H1 (cell line): ENCODE data around the gene FBN3. TPM values are rescaled to one million over a fixed set of nuclear protein-coding genes. Genes with fewer than 3 reads are reported as not detected.

Source experiments
- CTCF ChIA-PET: fragments of 300-600 bp; sonication (Branson Sonifier 250); formaldehyde crosslinking; loops from one replicate; lab custom pipeline; 2021; ENCODE audit not compliant: partially characterized antibody; lab: Charles Lee
- POLR2A ChIA-PET: fragments of 300-600 bp; sonication (Branson Sonifier 250); formaldehyde crosslinking; loops from one replicate; lab custom pipeline; 2021; ENCODE audit warnings: inconsistent platforms; ENCODE audit not compliant: partially characterized antibody; lab: Charles Lee
- DNase-seq, 2 experiments: peaks; one replicate each; pipeline versions ENCODE4 v3.0.0 to v3.0.0-alpha.2; 2010 to 2022; ENCODE audit warnings: low spot score in 2 of 2, low read depth in 1 of 2, mixed read lengths in 1 of 2
- FAIRE-seq: peaks from 2 replicates; lab custom pipeline; 2011; peaks lifted over from hg19 to GRCh38; lab: Jason Lieb, UNC
- H2AFZ ChIP-seq: 2 replicates; pipeline ENCODE4 v1.8.1; 2012; ENCODE audit warnings: low read length, inconsistent platforms
- H2AK5ac ChIP-seq: 2 replicates; pipeline ENCODE4 v1.6.1; 2013; ENCODE audit warnings: low read depth, low read length
- H2BK120ac ChIP-seq: replicated peaks from 2 replicates; pipeline ENCODE3; 2013; ENCODE audit warnings: low read depth, low read length, inconsistent platforms
- H2BK12ac ChIP-seq: 2 replicates; pipeline ENCODE4 v1.6.1; 2013; ENCODE audit warnings: low read depth, low read length
- H2BK15ac ChIP-seq: 2 replicates; pipeline ENCODE4 v1.6.1; 2013; ENCODE audit warnings: low read length
- H2BK20ac ChIP-seq: 2 replicates; pipeline ENCODE4 v1.6.1; 2013; ENCODE audit warnings: low read length
- H2BK5ac ChIP-seq: 2 replicates; pipeline ENCODE4 v1.6.1; 2013; ENCODE audit warnings: low read depth, low read length
- H3K14ac ChIP-seq: 2 replicates; pipeline ENCODE4 v1.6.1; 2013; ENCODE audit warnings: inconsistent platforms; ENCODE audit not compliant: insufficient read length
- H3K18ac ChIP-seq: 2 replicates; pipeline ENCODE4 v1.6.1; 2013; ENCODE audit warnings: low read length; ENCODE audit errors: extremely low read depth
- H3K23ac ChIP-seq: 2 replicates; pipeline ENCODE4 v1.6.1; 2013; ENCODE audit warnings: inconsistent platforms; ENCODE audit not compliant: insufficient read length
- H3K23me2 ChIP-seq: 2 replicates; pipeline ENCODE4 v1.6.1; 2013; ENCODE audit warnings: low read depth, low read length
- H3K27ac ChIP-seq: 2 replicates; pipeline ENCODE4 v1.6.1; 2011; ENCODE audit warnings: low read depth, low read length, inconsistent platforms
- H3K27me3 ChIP-seq, 4 experiments: replicated peaks in 1 of 4; 1 replicate in 1 of 4; 2 replicates in 3 of 4; pipeline versions ENCODE4 v1.6.1 to v1.8.1; 2011 to 2013; ENCODE audit warnings: low read length in 3 of 4, mild to moderate bottlenecking in 3 of 4, inconsistent platforms in 2 of 4, mixed read lengths in 2 of 4, moderate library complexity in 1 of 4; ENCODE audit not compliant: control insufficient read depth in 3 of 4, insufficient read depth in 3 of 4; ENCODE audit errors: extremely low read depth in 1 of 4
- H3K36me3 ChIP-seq, 4 experiments: 2 replicates each; pipeline versions ENCODE4 v1.6.1 to v1.8.1; 2011 to 2013; ENCODE audit warnings: mild to moderate bottlenecking in 4 of 4, low read length in 3 of 4, moderate library complexity in 2 of 4, control low read depth in 1 of 4, inconsistent platforms in 1 of 4; ENCODE audit not compliant: insufficient read depth in 4 of 4, control insufficient read depth in 2 of 4
- H3K4ac ChIP-seq: replicated peaks from 2 replicates; pipeline ENCODE3; 2013; ENCODE audit warnings: low read length, low read depth, mixed read lengths, inconsistent platforms; ENCODE audit not compliant: insufficient read length
- H3K4me1 ChIP-seq, 4 experiments: replicated peaks in 1 of 4; 1 replicate in 1 of 4; 2 replicates in 3 of 4; pipeline versions ENCODE4 v1.6.1 to v1.8.1; 2011 to 2013; ENCODE audit warnings: low read length in 3 of 4, inconsistent platforms in 2 of 4, mixed read lengths in 1 of 4; ENCODE audit not compliant: insufficient read depth in 4 of 4, control insufficient read depth in 3 of 4
- H3K4me2 ChIP-seq, 2 experiments: 2 replicates each; pipeline versions ENCODE4 v1.6.1 to v1.8.1; 2011 to 2013; ENCODE audit warnings: low read depth in 2 of 2, low read length in 2 of 2, control low read depth in 1 of 2, inconsistent platforms in 1 of 2, mild to moderate bottlenecking in 1 of 2; ENCODE audit not compliant: insufficient read depth in 1 of 2
- H3K4me3 ChIP-seq, 4 experiments: fragments of 200-600, 300-600 bp in 1 of 4; sonication (generic), shearing (Covaris generic), sonication (Bioruptor Twin) in 1 of 4; 2 replicates each; pipeline versions ENCODE4 v1.5.1 to v1.8.1; 2011 to 2016; ENCODE audit warnings: low read length in 4 of 4, low read depth in 3 of 4, control low read depth in 2 of 4, inconsistent platforms in 2 of 4, mild to moderate bottlenecking in 2 of 4, mixed read lengths in 1 of 4, moderate library complexity in 1 of 4; ENCODE audit not compliant: insufficient read depth in 2 of 4; ENCODE audit errors: extremely low read depth in 1 of 4
- H3K56ac ChIP-seq: replicated peaks from 2 replicates; pipeline ENCODE3; 2013; ENCODE audit warnings: low read depth, mild to moderate bottlenecking, mixed read lengths, low read length, inconsistent platforms; ENCODE audit not compliant: insufficient read length
- H3K79me1 ChIP-seq: 2 replicates; pipeline ENCODE4 v1.6.1; 2013; ENCODE audit warnings: low read depth, low read length, control low read depth
- H3K79me2 ChIP-seq, 2 experiments: 2 replicates each; pipeline versions ENCODE4 v1.6.1 to v1.8.1; 2012 to 2013; ENCODE audit warnings: low read length in 2 of 2, mild to moderate bottlenecking in 2 of 2, inconsistent platforms in 1 of 2; ENCODE audit not compliant: insufficient read depth in 2 of 2, control insufficient read depth in 1 of 2
- H3K9ac ChIP-seq, 4 experiments: replicated peaks in 1 of 4; 1 replicate in 1 of 4; 2 replicates in 3 of 4; pipeline versions ENCODE4 v1.6.1 to v1.8.1; 2011 to 2013; ENCODE audit warnings: low read depth in 3 of 4, low read length in 3 of 4, control low read depth in 2 of 4, mild to moderate bottlenecking in 2 of 4, moderate library complexity in 2 of 4, inconsistent platforms in 1 of 4; ENCODE audit errors: extremely low read depth in 1 of 4
- H3K9me3 ChIP-seq, 2 experiments: 2 replicates each; pipeline versions ENCODE4 v1.6.1 to v1.8.1; 2012 to 2013; ENCODE audit warnings: mild to moderate bottlenecking in 2 of 2, moderate library complexity in 2 of 2, control low read depth in 1 of 2, inconsistent platforms in 1 of 2, low read depth in 1 of 2, low read length in 1 of 2, mixed read lengths in 1 of 2; ENCODE audit not compliant: insufficient read depth in 2 of 2
- H4K20me1 ChIP-seq, 2 experiments: replicated peaks in 1 of 2; 2 replicates each; pipeline versions ENCODE3 to v1.8.1; 2011 to 2013; ENCODE audit warnings: inconsistent platforms in 2 of 2, low read length in 2 of 2, mild to moderate bottlenecking in 1 of 2; ENCODE audit not compliant: insufficient read depth in 2 of 2, control insufficient read depth in 1 of 2
- H4K5ac ChIP-seq: 2 replicates; pipeline ENCODE4 v1.6.1; 2013; ENCODE audit warnings: low read length, low read depth, mixed read lengths, inconsistent platforms; ENCODE audit not compliant: insufficient read length
- H4K8ac ChIP-seq: 2 replicates; pipeline ENCODE4 v1.8.0; 2013; ENCODE audit warnings: mild to moderate bottlenecking, moderate library complexity, low read length, inconsistent platforms; ENCODE audit not compliant: insufficient read depth; ENCODE audit errors: extremely low read depth
- H4K91ac ChIP-seq: replicated peaks from 2 replicates; pipeline ENCODE3; 2013; ENCODE audit warnings: low read length, mixed read lengths, inconsistent platforms; ENCODE audit not compliant: insufficient read length
- BACH1 ChIP-seq: IDR thresholded peaks from 2 replicates; pipeline ENCODE4 v1.6.1; 2012; ENCODE audit warnings: low read length, improper control_type of control experiment
- CEBPB ChIP-seq: IDR thresholded peaks from 2 replicates; pipeline ENCODE4 v1.6.1; 2012; ENCODE audit warnings: low read depth, low read length
- CREB1 ChIP-seq: IDR thresholded peaks from 2 replicates; pipeline ENCODE4 v1.6.1; 2012; ENCODE audit warnings: inconsistent platforms
- FOSL1 ChIP-seq: IDR thresholded peaks from 2 replicates; pipeline ENCODE4 v1.6.1; 2011; ENCODE audit warnings: mild to moderate bottlenecking, low read depth, low read length, moderate library complexity; ENCODE audit not compliant: insufficient read depth
- POLR2A ChIP-seq, 2 experiments: IDR thresholded peaks; 1 replicate in 1 of 2; 2 replicates in 1 of 2; pipeline ENCODE4 v1.6.1; 2011; ENCODE audit warnings: low read depth in 2 of 2, low read length in 2 of 2, mild to moderate bottlenecking in 2 of 2; ENCODE audit errors: control extremely low read depth in 1 of 2
- YY1 ChIP-seq: IDR thresholded peaks from 2 replicates; pipeline ENCODE4 v1.6.1; 2011; ENCODE audit warnings: low read depth, mild to moderate bottlenecking, low read length
- WGBS, 2 experiments: shearing (Covaris generic) in 1 of 2; methylation state at CpG; one replicate each; pipeline versions ENCODE4 v1.1.6 to v1.1.7; 2013 to 2015; ENCODE audit warnings: low lambda C conversion rate in 2 of 2, mixed read lengths in 2 of 2, inconsistent platforms in 1 of 2, low coverage in 1 of 2, missing lambda C conversion rate in 1 of 2; ENCODE audit not compliant: insufficient replicate concordance in 2 of 2, insufficient coverage in 1 of 2, insufficient read length in 1 of 2; ENCODE audit errors: extremely low coverage in 1 of 2, missing lambda C conversion rate in 1 of 2; 5-methylcytosine and 5-hydroxymethylcytosine counted together
- polyA plus RNA-seq, 7 experiments: library from polyadenylated mRNA; depleted of rRNA in 3 of 7; stranded (reverse) in 5 of 7; unstranded in 2 of 7; fragments of >200 nt in 5 of 7; fragments of 200-250 nt in 2 of 7; gene quantifications; 1 replicate in 5 of 7; 2 replicates in 1 of 7; 4 replicates in 1 of 7; pipeline versions ENCODE4 v1.2.1 to v1.2.3, GENCODE V29; 2011 to 2013; ENCODE audit warnings: missing spikeins in 2 of 7, mixed read lengths in 2 of 7
- total RNA-seq: library from RNA; stranded (reverse); fragmentation: NEBNext Ultra II Directional; extraction: Animal tissue kit (Norgen Biotek cat#: 25700); gene quantifications from 2 replicates; pipeline ENCODE4 v1.2.1, GENCODE V29; 2021

The FBN3 gene
- total and polyA plus RNA-seq, 2 of the 8 experiments (the other 6 are each of a cell fraction or from before 2014, with no cell fraction given) = 37.1 to 38.7 TPM

DNA sequence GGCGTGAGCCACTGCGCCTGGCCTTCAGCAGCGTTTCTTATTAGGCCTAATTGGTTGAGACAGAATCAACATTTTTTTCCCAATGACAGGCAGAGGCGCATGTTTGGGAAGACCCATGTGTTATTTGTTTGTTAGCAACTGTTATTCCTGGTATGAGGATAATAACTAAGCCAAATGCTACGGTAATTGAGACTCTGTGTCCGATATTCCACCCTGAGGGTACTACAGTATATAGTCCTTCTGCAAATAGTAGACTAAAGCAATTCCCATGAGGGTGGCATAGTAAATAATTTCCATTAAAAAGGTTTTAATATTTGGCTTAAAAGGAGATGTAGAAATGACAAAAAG, 115.2 kb downstream of the FBN3 start:
- Histone ChIP-seq H3K36me3 (no peaks in the 10 kb centered on the region), H3K79me2 (no peaks in the 10 kb centered on the region), H3K4me3 (no peak overlapping the region), H2BK120ac (peak overlapping the region; percentile 78), H4K91ac (no peak overlapping the region), H2BK5ac (no peak overlapping the region), H3K18ac (no peak overlapping the region), H3K23me2 (no peaks in the 10 kb centered on the region), H3K9me3 (no peaks in the 10 kb centered on the region), H3K14ac (no peak overlapping the region), H3K9ac (no peak overlapping the region), H4K20me1 (no peaks in the 10 kb centered on the region), H2BK12ac (no peak overlapping the region), H2BK15ac (no peak overlapping the region), H3K79me1 (no peaks in the 10 kb centered on the region), H4K8ac (no peak overlapping the region), H3K27me3 (no peaks in the 10 kb centered on the region; a peak in 1 of 7 replicates), H2AFZ (no peak overlapping the region), H2BK20ac (no peak overlapping the region), H4K5ac (no peak overlapping the region), H3K4me2 (no peak overlapping the region), H2AK5ac (no peak overlapping the region), H3K4ac (peak overlapping the region; percentile 53), H3K27ac (no peak overlapping the region), H3K23ac (no peak overlapping the region), H3K56ac (no peak overlapping the region), H3K4me1 (peaks cover 4 to 14% (median 9%) of the 10 kb centered on the region in 4 experiments)
- ChIA-PET POLR2A (no interaction called here), CTCF (interaction anchor here (1.0 kb wide), 1 partner anchor 19 kb away, joined by 3 read pairs; the partner anchor contains the start of gene CCL25)
- WGBS, 2 experiments = 89% methylated on average over 6 of the region's 6 CpGs; no CpG with 5 or more reads in 1 of the 2 experiments
- no peak for TF ChIP-seq POLR2A (IDR thresholded peaks at IDR 0.05; ENCODE audit: control extremely low read depth in 1 of 2, low read depth in 2 of 2, low read length in 2 of 2)
- TF ChIP-seq CEBPB = no peak
- no peak for TF ChIP-seq YY1
- TF ChIP-seq FOSL1 = no peak
- TF ChIP-seq CREB1 = no peak
- TF ChIP-seq BACH1 = no peak
- DNase-seq (no peak), FAIRE-seq (no peak)
